ENCODE results near the gene KCNJ18. TPM values are rescaled to one million over a fixed set of nuclear protein-coding genes. Genes with fewer than 3 reads are reported as not detected.
"Not testable (repeated sequence)": the region's sequence is repeated elsewhere in the genome, so short reads cannot be mapped to it uniquely, and the experiment has no call there.

The KCNJ18 gene
- total RNA-seq, 1 experiment from 2014 or later: not detected

DNA sequence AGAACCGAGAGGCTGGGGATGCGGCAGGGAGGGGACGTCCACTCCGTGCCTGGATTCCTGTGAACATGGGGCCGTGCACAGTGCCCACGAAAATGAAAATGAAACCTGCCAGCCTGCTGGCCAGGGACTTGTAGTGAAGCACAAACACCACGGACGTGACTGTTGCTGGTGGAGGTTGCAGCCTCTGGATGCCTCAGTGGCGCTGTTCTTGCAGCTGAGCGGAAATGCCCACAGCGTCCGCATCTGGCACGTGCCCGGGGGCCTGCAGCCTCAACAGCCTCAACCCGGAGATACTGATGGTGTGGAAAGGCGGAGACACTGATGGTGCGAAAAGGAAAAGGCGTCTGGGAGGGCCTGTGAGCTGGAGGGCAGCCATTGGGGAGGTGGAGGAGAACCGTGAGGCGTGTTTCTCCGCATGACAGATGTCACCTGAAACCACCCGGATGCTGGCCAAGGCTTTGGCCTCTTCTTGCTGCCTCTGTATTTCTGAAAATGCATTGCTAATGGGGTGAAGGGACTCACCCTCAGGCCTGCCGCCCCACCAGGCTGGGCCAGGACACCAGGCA is 44.8 kb downstream of the KCNJ18 start:
- DNase-seq (ENCODE audit: low read depth, low spot score); in situ Hi-C loops (cut with HindIII; ENCODE audit: low pct_unique_long_range_greater_than_20kb, low sequenced_read_pairs): not testable (repeated sequence)

DNA sequence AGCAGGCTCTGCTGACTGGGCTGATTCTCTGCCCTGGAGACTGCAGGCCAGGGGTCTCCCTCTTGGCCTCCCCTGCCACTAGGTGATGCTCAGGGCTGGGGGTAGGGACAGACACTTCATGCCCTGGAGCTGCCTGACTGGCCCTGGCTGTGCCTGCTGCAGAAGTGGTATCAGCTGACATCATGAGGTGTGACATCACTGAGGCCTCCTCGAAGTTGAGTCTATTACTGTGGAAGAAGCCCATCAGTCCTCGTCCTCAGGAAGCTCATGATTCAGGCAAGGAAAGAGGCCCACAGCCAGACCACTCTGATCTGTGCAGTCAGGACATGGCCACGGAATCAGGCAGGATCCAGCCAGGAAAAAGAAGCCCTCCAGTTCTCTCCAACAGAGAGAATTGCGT is 45.9 kb downstream of the KCNJ18 start:
- in situ Hi-C loops (cut with HindIII; ENCODE audit: low pct_unique_long_range_greater_than_20kb, low sequenced_read_pairs); DNase-seq (ENCODE audit: low read depth, low spot score): not testable (repeated sequence)

DNA sequence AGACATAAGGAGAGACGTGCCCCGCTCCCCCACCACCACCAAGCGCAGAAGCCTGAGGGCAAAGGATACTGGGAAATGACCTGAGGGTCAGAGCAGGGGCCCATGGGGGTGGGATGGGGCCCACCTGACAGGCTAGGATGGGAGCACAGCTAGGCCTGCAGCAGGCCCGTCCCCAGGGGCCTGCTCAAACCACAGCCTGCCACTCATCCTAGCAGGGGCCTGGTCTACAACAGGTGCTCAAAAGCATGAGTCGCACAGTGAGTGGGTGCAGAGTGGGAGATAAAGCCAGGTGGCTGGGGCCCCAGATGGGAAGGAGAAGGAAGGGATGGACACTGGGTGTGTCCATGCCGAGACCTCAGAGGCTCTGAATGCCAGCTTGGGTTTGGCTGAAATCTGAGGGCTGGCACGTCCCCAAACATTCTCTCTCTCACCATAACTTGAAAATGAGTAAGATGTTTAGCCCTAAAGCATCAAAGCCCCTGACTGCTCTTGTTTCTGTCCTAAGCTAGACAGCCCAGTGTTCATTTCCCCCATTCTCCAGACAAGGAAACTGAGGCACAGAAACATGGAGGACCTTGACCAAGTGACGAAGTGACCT is 46.7 kb downstream of the KCNJ18 start:
- in situ Hi-C loops (cut with HindIII; ENCODE audit: low pct_unique_long_range_greater_than_20kb, low sequenced_read_pairs); DNase-seq (ENCODE audit: low read depth, low spot score): not testable (repeated sequence)

DNA sequence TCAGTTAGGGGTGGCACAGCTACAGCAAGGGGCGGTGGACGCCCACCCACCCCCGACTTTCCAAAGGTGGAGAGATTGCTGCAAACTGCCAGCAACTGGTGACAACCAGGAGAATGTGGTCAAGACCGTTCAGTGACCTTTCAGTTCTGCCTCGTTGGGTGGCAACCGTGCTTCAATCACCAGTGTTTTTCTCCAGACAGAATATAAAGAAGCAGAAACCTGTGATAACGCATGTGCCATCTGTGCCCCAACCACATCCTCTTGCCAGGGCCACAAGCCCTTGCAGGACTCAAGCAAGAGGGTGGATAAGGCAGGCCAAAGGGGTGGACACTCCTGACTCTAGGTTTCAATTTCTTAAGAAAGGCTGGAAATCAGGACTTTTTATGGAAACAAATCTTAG is 47.2 kb downstream of the KCNJ18 start:
- in situ Hi-C loops (cut with HindIII; ENCODE audit: low pct_unique_long_range_greater_than_20kb, low sequenced_read_pairs); DNase-seq (ENCODE audit: low read depth, low spot score): not testable (repeated sequence)

DNA sequence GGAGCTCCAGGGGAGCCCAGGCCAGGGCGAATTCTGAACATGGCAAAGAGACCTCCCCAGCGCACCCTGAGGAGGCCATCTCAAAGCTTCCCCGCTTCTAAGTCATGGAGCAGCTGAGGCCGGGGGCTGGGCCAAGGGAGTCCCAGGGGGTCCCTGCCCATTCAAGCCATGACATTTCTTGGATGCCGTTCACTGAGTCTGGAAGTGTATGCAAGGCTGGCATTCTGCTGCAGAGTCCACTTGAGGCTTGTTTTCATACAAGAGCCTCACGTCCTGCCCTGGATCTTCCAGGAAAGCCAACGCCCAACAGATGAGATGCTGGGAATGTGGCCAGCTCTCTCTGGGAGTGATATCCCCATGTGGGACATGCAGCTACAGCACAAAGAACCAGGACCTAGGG is 48.5 kb downstream of the KCNJ18 start:
- DNase-seq (ENCODE audit: low read depth, low spot score); in situ Hi-C loops (cut with HindIII; ENCODE audit: low pct_unique_long_range_greater_than_20kb, low sequenced_read_pairs): not testable (repeated sequence)

DNA sequence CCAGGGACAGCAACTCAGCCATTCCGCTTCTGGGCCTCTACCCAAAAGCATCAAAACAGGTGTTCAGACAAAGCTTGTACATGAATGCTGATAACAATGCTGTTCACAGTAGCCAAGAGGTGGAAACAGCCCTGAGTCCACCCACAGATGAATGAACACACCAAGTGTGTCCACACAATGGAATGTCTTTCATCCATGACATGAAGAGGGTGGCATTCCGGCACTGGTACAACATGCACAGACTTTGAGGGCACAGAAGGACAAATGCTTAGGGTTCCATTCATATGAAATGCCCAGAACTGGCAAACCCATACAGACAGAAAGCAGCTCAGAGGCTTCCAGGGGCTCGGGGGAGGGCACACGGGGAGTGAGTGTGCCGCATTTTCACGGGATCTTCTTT is 49.2 kb downstream of the KCNJ18 start:
- in situ Hi-C loops (cut with HindIII; ENCODE audit: low pct_unique_long_range_greater_than_20kb, low sequenced_read_pairs); DNase-seq (ENCODE audit: low read depth, low spot score): not testable (repeated sequence)

DNA sequence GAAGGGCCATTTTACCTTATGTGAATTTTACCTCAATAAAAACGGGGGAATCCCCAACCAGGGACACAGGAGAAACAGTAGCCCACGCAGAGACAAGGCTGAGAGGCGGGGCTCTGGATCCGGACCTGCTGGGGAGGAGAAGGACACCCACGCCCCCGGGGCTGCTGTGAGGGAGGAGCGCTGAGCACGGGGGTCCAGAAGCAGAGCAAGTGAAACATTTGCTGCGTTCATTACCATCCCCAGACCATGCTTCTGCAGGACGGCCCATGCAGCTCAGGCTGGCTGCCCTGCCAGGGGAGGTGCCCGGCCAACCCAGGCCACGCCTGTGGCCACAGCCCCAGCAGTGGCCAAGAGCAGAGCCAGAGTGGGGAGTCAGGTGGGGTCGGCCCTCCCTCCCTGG is 50.0 kb downstream of the KCNJ18 start:
- in situ Hi-C loops (cut with HindIII; ENCODE audit: low pct_unique_long_range_greater_than_20kb, low sequenced_read_pairs): no loop called here

DNA sequence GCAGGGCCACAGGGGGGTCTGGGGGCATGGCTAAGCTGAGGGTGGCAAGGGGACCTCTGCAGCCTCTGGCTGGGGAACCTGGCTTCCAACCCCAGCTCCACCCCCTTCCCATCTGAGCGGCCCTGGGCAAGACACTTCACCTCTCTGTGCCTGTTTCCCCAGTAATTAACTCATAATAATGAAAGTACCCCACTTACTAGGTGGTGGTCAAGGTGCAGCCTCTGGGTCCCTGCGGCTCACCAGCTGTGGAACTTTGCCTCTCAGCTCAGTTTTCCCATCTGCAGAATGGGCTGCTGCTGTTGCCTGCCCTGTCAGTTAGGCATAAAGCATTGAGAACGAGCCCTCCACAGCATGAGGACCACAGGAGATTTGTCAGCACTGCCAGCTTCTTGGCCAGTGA is 51.8 kb downstream of the KCNJ18 start:
- in situ Hi-C loops (cut with HindIII; ENCODE audit: low pct_unique_long_range_greater_than_20kb, low sequenced_read_pairs); DNase-seq (ENCODE audit: low read depth, low spot score): not testable (repeated sequence)

More for the DNA sequence above, 50.0 kb downstream of the KCNJ18 start:
- no peak for DNase-seq (ENCODE audit: low read depth, low spot score)

DNA sequence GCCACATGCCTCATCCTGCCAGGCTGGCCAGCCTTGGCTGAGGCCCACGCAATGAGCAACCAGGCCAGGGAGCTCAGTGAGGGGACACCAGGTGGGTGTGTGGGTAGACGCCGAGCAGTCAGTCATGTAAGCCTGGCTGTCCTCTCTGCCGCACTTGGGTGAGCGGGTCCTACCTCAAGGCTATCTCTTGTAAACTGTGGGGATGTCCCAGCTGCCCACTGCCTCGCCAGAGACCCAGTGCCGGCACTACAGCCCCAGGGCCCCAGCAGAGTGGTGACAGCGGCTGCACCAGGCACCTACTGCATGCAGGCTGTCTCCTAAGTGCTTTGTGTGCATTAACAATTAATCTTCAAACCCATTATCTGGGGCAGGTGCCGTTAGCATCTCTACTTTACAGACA is 52.3 kb downstream of the KCNJ18 start:
- in situ Hi-C loops (cut with HindIII; ENCODE audit: low pct_unique_long_range_greater_than_20kb, low sequenced_read_pairs); DNase-seq (ENCODE audit: low read depth, low spot score): not testable (repeated sequence)

DNA sequence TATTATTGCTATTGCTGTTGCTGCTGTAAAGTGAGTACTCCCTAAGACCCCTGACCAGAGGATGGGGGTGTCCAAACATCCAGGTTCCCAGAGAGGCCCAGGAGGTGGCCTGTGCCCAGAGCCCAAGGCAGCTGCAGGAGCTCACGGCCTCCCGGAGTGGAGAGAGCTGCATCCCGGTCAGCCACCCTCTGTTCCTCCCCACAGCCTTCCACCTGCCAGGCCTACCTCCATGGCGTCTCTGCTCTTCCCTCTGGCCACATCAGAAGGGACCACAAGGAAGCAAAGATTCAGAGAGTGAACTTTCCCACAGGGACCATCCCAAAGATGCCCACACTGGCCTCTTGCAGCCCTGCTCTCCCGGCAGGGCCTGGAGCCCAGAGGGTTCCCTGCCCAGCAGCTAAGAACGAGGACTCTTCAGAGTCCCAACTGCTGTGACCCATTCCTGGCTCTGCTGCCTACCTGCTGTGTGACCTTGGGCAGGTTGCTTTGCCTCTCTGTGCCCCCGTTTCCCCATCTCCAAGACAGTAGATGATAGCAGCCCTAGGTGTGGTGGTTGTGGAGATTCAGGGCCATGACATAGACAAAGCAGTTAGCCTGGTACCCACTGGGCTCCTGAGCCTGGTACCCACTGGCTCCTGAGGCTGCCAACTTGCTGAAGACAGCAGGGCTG is 53.2 kb downstream of the KCNJ18 start:
- DNase-seq (ENCODE audit: low read depth, low spot score); in situ Hi-C loops (cut with HindIII; ENCODE audit: low pct_unique_long_range_greater_than_20kb, low sequenced_read_pairs): not testable (repeated sequence)

DNA sequence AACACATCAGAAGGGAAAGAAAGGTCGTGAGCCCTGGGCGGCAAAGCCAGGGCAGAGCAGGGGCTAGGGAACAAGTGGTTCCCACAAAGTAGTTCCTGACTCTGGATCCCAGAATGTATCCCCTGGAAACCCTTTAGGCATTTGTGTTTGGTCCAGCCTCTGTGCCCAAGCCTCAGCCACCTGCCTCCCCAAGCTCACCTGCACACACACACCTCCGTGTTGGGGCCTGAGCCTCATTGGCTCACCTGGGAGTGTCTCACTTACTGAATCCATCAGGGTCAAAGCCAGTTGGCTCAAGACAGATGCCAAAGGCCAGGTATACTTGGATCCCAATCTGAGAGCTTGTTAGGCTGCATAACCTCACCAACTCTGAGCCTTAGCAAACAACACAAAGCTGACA is 54.1 kb downstream of the KCNJ18 start:
- in situ Hi-C loops (cut with HindIII; ENCODE audit: low pct_unique_long_range_greater_than_20kb, low sequenced_read_pairs); DNase-seq (ENCODE audit: low read depth, low spot score): not testable (repeated sequence)

DNA sequence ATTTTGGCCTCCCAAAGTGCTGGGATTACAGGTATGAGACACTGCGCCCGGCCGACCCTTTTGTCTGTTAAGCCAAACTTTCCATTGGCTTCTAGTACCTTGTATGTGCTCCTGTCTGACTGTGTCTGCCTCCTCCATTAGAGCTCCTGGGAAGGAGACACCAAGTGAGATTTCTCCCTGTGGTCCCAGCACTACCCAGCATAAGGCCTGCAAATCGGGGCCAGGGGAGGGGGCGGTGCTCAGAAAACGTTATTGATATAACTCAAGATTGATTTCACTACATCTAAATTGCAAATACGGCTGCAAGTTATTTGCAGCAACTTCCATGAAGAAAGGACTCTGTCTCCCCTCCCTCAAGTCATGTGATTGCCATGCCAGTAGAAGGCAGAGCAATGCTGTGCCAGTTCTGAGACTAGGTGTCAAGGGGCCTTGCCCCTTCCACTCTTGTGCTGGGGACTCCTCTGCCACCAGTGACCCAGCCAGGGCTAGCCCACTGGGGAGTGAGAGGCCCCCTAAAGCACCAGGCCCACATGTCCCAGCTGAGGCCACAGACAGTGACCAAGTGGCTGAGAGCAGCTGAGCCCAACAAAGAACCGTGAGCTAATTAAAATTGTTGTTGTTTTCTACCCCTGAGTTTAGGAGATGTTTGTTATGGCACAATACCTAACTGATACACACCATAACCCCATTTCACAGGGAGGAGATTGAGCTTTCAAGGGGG is 55.0 kb downstream of the KCNJ18 start:
- DNase-seq (ENCODE audit: low read depth, low spot score); in situ Hi-C loops (cut with HindIII; ENCODE audit: low pct_unique_long_range_greater_than_20kb, low sequenced_read_pairs): not testable (repeated sequence)

DNA sequence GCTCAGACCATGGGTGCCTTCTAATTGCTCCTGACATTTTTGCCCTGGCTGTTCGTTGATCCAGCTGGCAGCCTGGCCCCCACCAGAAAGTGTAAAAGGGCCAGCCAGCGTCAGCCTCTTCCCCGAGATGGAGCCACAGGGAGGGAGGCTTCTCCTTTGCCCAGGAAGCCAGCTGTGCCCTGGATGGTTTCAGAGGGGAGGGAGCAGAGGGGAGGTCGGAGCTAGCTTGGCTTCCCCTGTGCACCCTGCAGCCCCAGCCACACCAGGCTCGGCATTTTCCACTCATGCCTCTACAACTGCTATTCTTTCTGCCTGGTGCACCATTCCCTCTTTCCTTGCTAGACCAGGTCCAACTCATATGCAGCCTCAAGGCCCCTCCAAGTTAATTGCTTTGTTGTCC is 56.4 kb downstream of the KCNJ18 start:
- in situ Hi-C loops (cut with HindIII; ENCODE audit: low pct_unique_long_range_greater_than_20kb, low sequenced_read_pairs); DNase-seq (ENCODE audit: low read depth, low spot score): not testable (repeated sequence)

DNA sequence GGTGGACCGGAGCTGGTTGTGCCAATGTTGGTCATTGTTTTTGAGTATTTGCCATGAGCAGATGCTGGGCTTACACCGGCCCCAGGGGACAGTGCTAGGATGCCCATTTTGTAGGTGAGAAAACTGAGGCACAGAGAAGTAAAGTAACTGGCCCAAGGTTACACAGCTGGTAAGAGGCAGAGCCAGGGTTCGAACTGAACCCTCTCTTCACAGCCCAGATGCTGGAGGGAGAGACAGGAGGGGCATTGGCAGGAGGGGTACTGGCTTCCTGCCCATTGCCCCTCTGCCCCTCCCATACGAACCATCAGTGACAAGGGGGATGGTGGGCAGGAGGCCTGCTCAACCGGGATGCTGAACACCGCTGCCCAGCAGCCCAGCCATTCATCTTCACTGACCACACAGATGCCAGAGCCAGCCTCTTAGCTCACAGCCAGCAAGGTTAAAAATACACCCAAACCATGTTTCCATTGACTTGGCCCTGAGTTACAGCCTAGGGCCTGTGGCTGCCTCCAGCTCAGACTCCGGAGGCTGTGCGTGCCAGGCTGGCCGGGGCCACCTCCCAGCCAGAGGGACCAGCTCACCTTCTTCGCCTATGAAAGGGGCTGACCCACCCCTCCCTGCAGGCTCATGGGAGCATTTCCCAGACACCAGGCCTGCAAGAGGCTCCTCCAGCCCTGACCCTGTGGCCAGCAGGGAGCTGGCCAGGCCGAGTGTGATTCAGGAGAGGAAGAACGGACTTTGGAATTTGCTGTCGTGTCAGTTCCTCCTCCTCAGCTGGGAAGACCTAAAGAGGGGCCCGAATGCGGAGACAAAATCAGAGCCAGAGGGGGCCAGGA is 57.6 kb downstream of the KCNJ18 start:
- DNase-seq (ENCODE audit: low read depth, low spot score); in situ Hi-C loops (cut with HindIII; ENCODE audit: low pct_unique_long_range_greater_than_20kb, low sequenced_read_pairs): not testable (repeated sequence)

DNA sequence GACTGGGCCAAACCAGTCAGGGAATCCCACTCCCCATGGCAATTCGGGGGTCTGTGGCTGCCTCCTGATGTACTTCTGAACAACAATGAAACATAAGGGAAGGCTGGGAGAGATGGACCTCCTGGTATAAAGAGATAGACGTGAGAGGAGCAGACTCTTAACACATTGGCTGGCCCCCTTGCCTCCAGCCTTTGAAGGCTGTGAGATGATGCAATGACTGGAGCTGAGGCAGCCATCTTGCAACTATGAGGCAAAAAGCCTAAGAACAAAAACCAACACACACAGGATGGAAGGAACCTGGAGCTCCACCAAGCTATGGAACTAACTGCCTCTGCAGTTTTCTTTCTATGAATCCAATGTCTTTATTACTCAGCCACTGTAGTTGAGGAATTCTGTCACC is 58.8 kb downstream of the KCNJ18 start:
- in situ Hi-C loops (cut with HindIII; ENCODE audit: low pct_unique_long_range_greater_than_20kb, low sequenced_read_pairs): not testable (repeated sequence)

More for the DNA sequence above, 58.8 kb downstream of the KCNJ18 start:
- not testable (repeated sequence) for DNase-seq (ENCODE audit: low read depth, low spot score)
